HepG2 (cell line): ENCODE results near the gene SYT9.
"Not testable (repeated sequence)": the region's sequence is repeated elsewhere in the genome, so short reads cannot be mapped to it uniquely, and the experiment has no call there.

Experiments used
- ELF4 ChIP-seq: sonication (generic); formaldehyde crosslinking; IDR thresholded peaks from 2 replicates; pipeline ENCODE4 v1.5.0; 2020; ENCODE audit warnings: missing genetic modification reagents, mild to moderate bottlenecking, moderate library complexity, borderline replicate concordance
- KAT7 ChIP-seq: IDR thresholded peaks from 2 replicates; pipeline ENCODE4 v1.6.1; 2018; ENCODE audit warnings: borderline replicate concordance, missing compliant biosample characterization
- MAX ChIP-seq: IDR thresholded peaks from 2 replicates; pipeline ENCODE4 v1.6.1; 2012; ENCODE audit warnings: inconsistent platforms
- MTERF4 ChIP-seq: sonication (generic); formaldehyde crosslinking; IDR thresholded peaks from 2 replicates; pipeline ENCODE4 v1.8.0; 2023; ENCODE audit warnings: mild to moderate bottlenecking, missing genetic modification reagents
- NFIC ChIP-seq: IDR thresholded peaks from 2 replicates; pipeline ENCODE4 v1.6.1; 2012; ENCODE audit warnings: mild to moderate bottlenecking, low read length, inconsistent platforms
- SNAPC2 ChIP-seq: sonication (generic); formaldehyde crosslinking; IDR thresholded peaks from 2 replicates; pipeline ENCODE4 v1.8.1; 2022; ENCODE audit warnings: mild to moderate bottlenecking, missing genetic modification reagents
- UBTF ChIP-seq: sonication (generic); formaldehyde crosslinking; IDR thresholded peaks from 2 replicates; pipeline ENCODE4 v1.4.0; 2020; ENCODE audit warnings: mild to moderate bottlenecking, missing genetic modification reagents
- ZNF138 ChIP-seq: sonication (generic); formaldehyde crosslinking; IDR thresholded peaks from 2 replicates; pipeline ENCODE4 v1.5.0; 2020; ENCODE audit warnings: mild to moderate bottlenecking, low read depth, missing genetic modification reagents
- TF ChIP-seq, protein P1 (sequence below): sonication (generic); formaldehyde crosslinking; IDR thresholded peaks from 2 replicates; pipeline ENCODE4 v1.5.0; 2020; ENCODE audit warnings: mild to moderate bottlenecking, missing genetic modification reagents, moderate library complexity
- TF ChIP-seq, protein P2 (sequence below): IDR thresholded peaks from 2 replicates; pipeline ENCODE4 v1.6.1; 2016; ENCODE audit warnings: missing genetic modification reagents, missing compliant biosample characterization

GRCh38 chr11:7517743-7518142 lies 266.0 kb downstream of the SYT9 start:
- TF ChIP-seq ELF4 (CRISPR knock-in tag); MTERF4 (CRISPR knock-in tag); ZNF138 (CRISPR knock-in tag); UBTF (CRISPR knock-in tag); SNAPC2 (CRISPR knock-in tag); MAX; NFIC; KAT7 (CRISPR knock-in tag): not testable (repeated sequence)
- TF ChIP-seq, protein P1, sequence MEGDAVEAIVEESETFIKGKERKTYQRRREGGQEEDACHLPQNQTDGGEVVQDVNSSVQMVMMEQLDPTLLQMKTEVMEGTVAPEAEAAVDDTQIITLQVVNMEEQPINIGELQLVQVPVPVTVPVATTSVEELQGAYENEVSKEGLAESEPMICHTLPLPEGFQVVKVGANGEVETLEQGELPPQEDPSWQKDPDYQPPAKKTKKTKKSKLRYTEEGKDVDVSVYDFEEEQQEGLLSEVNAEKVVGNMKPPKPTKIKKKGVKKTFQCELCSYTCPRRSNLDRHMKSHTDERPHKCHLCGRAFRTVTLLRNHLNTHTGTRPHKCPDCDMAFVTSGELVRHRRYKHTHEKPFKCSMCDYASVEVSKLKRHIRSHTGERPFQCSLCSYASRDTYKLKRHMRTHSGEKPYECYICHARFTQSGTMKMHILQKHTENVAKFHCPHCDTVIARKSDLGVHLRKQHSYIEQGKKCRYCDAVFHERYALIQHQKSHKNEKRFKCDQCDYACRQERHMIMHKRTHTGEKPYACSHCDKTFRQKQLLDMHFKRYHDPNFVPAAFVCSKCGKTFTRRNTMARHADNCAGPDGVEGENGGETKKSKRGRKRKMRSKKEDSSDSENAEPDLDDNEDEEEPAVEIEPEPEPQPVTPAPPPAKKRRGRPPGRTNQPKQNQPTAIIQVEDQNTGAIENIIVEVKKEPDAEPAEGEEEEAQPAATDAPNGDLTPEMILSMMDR = not testable (repeated sequence)
- TF ChIP-seq, protein P2, sequence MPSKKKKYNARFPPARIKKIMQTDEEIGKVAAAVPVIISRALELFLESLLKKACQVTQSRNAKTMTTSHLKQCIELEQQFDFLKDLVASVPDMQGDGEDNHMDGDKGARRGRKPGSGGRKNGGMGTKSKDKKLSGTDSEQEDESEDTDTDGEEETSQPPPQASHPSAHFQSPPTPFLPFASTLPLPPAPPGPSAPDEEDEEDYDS (CRISPR knock-in tag) = not testable (repeated sequence)
